ENCODE results near the gene CRYL1.
A peak's percentile ranks its signal among the peaks of the same experiment; 100 is the strongest.

The CRYL1 gene

DNA sequence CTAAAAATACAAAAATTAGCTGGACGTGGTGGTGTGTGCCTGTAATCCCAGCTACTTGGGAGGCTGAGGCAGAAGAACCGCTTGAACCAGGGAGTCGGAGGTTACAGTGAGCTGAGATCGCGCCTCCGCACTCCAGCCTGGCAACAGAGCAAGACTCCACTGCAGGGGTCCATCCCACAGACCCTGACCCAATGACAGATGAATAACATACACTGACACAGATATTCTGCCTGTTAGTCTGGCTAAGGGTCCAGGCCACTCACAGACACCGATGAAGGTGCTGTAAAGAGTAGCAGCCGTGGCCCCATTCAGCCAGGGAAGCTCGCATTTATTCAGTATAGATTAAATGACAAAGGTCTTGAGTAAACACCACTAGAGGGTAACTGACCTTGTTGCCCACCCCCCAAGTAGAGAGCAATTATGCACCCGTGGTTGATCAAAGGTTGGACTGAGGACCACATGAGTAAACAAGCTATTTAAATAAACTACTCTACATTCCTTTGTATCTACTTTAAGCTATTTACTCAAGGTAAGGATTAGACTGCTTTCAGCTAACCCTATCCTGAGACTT is 8.5 kb upstream of the CRYL1 start:
- H3K4me3 ChIP-seq (ENCODE audit: control insufficient read depth, low read depth, low read length), result no peak overlapping the region
- no peak for DNase-seq (ENCODE audit: low read depth)
- TF ChIP-seq CTCF (conservative IDR thresholded peaks at IDR 0.05; ENCODE audit: control insufficient read depth, insufficient read depth, low read depth, low read length), result no peak

GRCh38 chr13:20528452-20528851 is 2.8 kb upstream of the CRYL1 start:
- DNase-seq (ENCODE audit: low read depth), result no peak
- TF ChIP-seq CTCF (conservative IDR thresholded peaks at IDR 0.05; ENCODE audit: control insufficient read depth, insufficient read depth, low read depth, low read length), result no peak
- no peak overlapping the region for H3K4me3 ChIP-seq (ENCODE audit: control insufficient read depth, low read depth, low read length)

DNA sequence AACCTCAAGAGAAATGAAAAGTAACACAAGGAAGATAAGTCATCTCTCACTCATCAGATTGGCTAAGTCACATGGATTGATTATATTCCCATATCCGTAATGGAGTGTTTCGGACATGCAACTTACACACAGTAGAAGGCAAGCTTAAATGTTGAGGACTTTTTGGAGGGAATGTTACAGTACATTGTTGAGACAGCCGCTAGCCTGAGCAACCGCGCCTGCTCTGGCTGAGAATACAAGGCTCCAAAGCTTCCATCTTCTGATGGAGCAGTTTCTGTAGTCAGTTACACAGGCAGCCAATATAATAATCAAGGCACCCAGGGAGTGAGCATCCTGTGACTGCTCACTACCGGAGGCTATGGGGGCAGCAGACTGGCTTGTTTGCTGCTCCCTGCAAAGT is 1.0 kb upstream of the CRYL1 start:
- H3K4me3 ChIP-seq (ENCODE audit: control insufficient read depth, low read depth, low read length), result peak overlapping the region; percentile 67
- DNase-seq (ENCODE audit: low read depth), result peak; percentile 49
- no peak for TF ChIP-seq CTCF (conservative IDR thresholded peaks at IDR 0.05; ENCODE audit: control insufficient read depth, insufficient read depth, low read depth, low read length)

DNA sequence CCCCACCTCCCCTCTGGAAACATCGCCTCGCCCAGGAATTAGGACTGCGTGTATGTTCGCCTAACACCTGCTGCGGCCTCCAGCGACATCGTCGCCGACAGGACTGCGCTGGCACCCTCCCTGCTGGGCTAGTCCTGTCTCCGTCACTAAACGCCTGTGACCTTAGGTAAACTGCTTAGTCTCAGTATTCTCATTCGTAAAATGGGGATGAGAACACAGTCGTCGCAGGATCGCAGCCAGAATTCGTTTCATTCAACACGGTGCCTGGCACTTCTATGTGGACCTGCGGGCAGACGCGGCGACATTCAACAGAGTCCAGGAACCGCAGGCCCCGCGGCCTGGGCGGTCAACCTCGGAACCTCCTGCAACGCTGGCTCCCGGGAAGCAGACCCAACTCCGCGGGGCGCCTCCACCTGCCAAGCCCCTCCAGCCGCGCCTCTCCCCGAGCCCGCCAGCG is 485 bp downstream of the CRYL1 start:
- TF ChIP-seq CTCF (conservative IDR thresholded peaks at IDR 0.05; ENCODE audit: control insufficient read depth, insufficient read depth, low read depth, low read length), result no peak
- H3K4me3 ChIP-seq (ENCODE audit: control insufficient read depth, low read depth, low read length), result peak overlapping the region; percentile 67
- peak; percentile 11 for DNase-seq (ENCODE audit: low read depth)

- no peak for TF ChIP-seq CTCF (conservative IDR thresholded peaks at IDR 0.05; ENCODE audit: control insufficient read depth, insufficient read depth, low read depth, low read length)
- no peak for DNase-seq (ENCODE audit: low read depth)
- H3K4me3 ChIP-seq (ENCODE audit: control insufficient read depth, low read depth, low read length), result no peak overlapping the region
Observed at GRCh38 chr13:20521364-20522115, 4.1 kb downstream of the CRYL1 start.

DNA sequence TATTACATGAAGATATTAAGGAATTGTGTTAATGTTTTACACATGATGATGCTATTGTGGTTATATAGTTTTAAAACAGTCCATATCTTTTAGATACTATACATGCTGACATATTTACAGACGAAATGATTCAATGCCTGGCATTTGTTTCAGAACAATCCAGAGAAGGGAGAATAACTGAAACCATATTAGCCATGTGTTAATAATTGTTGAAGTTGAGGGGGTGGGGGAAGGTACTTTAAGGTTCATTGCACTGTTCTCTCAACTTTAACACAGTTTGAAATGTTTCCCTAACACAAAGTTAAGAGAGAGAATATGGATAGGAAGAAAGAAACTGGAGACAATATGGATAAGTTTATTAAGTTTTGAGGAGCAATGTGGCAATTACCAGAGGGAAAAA is 5.8 kb downstream of the CRYL1 start:
- peak; percentile 45 for DNase-seq (ENCODE audit: low read depth)
- no peak for TF ChIP-seq CTCF (conservative IDR thresholded peaks at IDR 0.05; ENCODE audit: control insufficient read depth, insufficient read depth, low read depth, low read length)
- no peak overlapping the region for H3K4me3 ChIP-seq (ENCODE audit: control insufficient read depth, low read depth, low read length)

Measured in fibroblast of mammary gland (primary cell).